Keratinocyte (primary cell): ENCODE results near the gene RPL31.

Experiments used
- CTCF ChIP-seq, 3 experiments: IDR thresholded peaks in 1 of 3; conservative IDR thresholded peaks in 1 of 3; optimal IDR thresholded peaks in 1 of 3; 2 replicates in 2 of 3; 3 replicates in 1 of 3; pipeline versions ENCODE3 to v1.5.1; 2011; ENCODE audit warnings: low read length in 3 of 3, mild to moderate bottlenecking in 3 of 3, moderate library complexity in 2 of 3, control low read depth in 1 of 3, inconsistent platforms in 1 of 3; ENCODE audit not compliant: insufficient read depth in 2 of 3; ENCODE audit errors: extremely low read depth in 1 of 3
- EZH2 ChIP-seq: IDR thresholded peaks from one replicate; pipeline ENCODE4 v1.6.1; 2012; ENCODE audit warnings: inconsistent platforms, mild to moderate bottlenecking, low read length, moderate library complexity

GRCh38 chr2:100964222-100964621 is 37.9 kb upstream of the RPL31 start:
- TF ChIP-seq CTCF (optimal IDR thresholded peaks at IDR 0.05 in 1 of 3, IDR thresholded peaks at IDR 0.05 in 1 of 3, conservative IDR thresholded peaks at IDR 0.05 in 1 of 3; ENCODE audit: extremely low read depth in 1 of 3, insufficient read depth in 2 of 3, low read length in 3 of 3) (no peak), EZH2 (no peak)
